ENCODE results near the gene KRT37. TPM values are rescaled to one million over a fixed set of nuclear protein-coding genes. Genes with fewer than 3 reads are reported as not detected.

The KRT37 gene
- total RNA-seq, 2 experiments from 2014 or later, result not detected

GRCh38 chr17:41456204-41456603 is 31.8 kb upstream of the KRT37 start:
- Mint-ChIP-seq H3K27me3 (peaks cover 3% of the 10 kb centered on the region), H3K9me3 (no peaks in the 10 kb centered on the region), H3K4me1 (ENCODE audit: low read depth) (no peaks in the 10 kb centered on the region), H3K27ac (no peak overlapping the region), H3K4me3 (no peak overlapping the region), H3K36me3 (ENCODE audit: low read depth) (no peaks in the 10 kb centered on the region)
- DNase-seq (no peak), ATAC-seq (ENCODE audit: poor library complexity) (no peak)
- Histone ChIP-seq H3K4me3 (ENCODE audit: low read length) (no peak overlapping the region), H3K27ac (ENCODE audit: low read depth in 1 of 2, low read length in 2 of 2) (no peak overlapping the region), H3K36me3 (ENCODE audit: insufficient read depth, low read length) (no peaks in the 10 kb centered on the region), H3K9me3 (ENCODE audit: control insufficient read depth in 1 of 2, insufficient read depth in 1 of 2, low read length in 2 of 2) (no peaks in the 10 kb centered on the region), H3K4me1 (ENCODE audit: insufficient read depth, low read length) (no peaks in the 10 kb centered on the region), H3K27me3 (ENCODE audit: control insufficient read depth in 1 of 2, insufficient read depth in 2 of 2, low read length in 2 of 2) (no peaks in the 10 kb centered on the region)
- ChIA-PET CTCF (no interaction called here), POLR2A (no interaction called here)
- no peak for TF ChIP-seq CTCF (IDR thresholded peaks at IDR 0.05)
- intact Hi-C loops (cut with DNase I, micrococcal nuclease), result no loop called here

GRCh38 chr17:41455236-41455635 is 30.9 kb upstream of the KRT37 start:
- no peak for ATAC-seq (ENCODE audit: poor library complexity)
- ChIA-PET POLR2A (no interaction called here), CTCF (no interaction called here)
- Histone ChIP-seq H3K27ac (ENCODE audit: low read depth in 1 of 2, low read length in 2 of 2) (no peak overlapping the region), H3K36me3 (ENCODE audit: insufficient read depth, low read length) (no peaks in the 10 kb centered on the region), H3K4me1 (ENCODE audit: insufficient read depth, low read length) (no peaks in the 10 kb centered on the region), H3K9me3 (ENCODE audit: control insufficient read depth in 1 of 2, insufficient read depth in 1 of 2, low read length in 2 of 2) (no peaks in the 10 kb centered on the region), H3K4me3 (ENCODE audit: low read length) (no peak overlapping the region), H3K27me3 (ENCODE audit: control insufficient read depth in 1 of 2, insufficient read depth in 2 of 2, low read length in 2 of 2) (no peaks in the 10 kb centered on the region)
- Mint-ChIP-seq H3K4me1 (ENCODE audit: low read depth) (no peaks in the 10 kb centered on the region), H3K27me3 (peaks cover 8% of the 10 kb centered on the region), H3K9me3 (no peaks in the 10 kb centered on the region), H3K27ac (no peak overlapping the region), H3K4me3 (no peak overlapping the region), H3K36me3 (ENCODE audit: low read depth) (no peaks in the 10 kb centered on the region)
- DNase-seq, result no peak
- intact Hi-C loops (cut with DNase I, micrococcal nuclease), result no loop called here
- TF ChIP-seq CTCF (IDR thresholded peaks at IDR 0.05), result no peak

- Histone ChIP-seq H3K36me3 (ENCODE audit: insufficient read depth, low read length) (no peaks in the 10 kb centered on the region), H3K27ac (ENCODE audit: low read depth in 1 of 2, low read length in 2 of 2) (no peak overlapping the region), H3K4me1 (ENCODE audit: insufficient read depth, low read length) (no peaks in the 10 kb centered on the region), H3K9me3 (ENCODE audit: control insufficient read depth in 1 of 2, insufficient read depth in 1 of 2, low read length in 2 of 2) (no peaks in the 10 kb centered on the region), H3K4me3 (ENCODE audit: low read length) (no peak overlapping the region), H3K27me3 (ENCODE audit: control insufficient read depth in 1 of 2, insufficient read depth in 2 of 2, low read length in 2 of 2) (no peaks in the 10 kb centered on the region)
- no peak for TF ChIP-seq CTCF (IDR thresholded peaks at IDR 0.05)
- Mint-ChIP-seq H3K4me1 (ENCODE audit: low read depth) (no peaks in the 10 kb centered on the region), H3K36me3 (ENCODE audit: low read depth) (no peaks in the 10 kb centered on the region), H3K27me3 (peaks cover 11% of the 10 kb centered on the region), H3K4me3 (no peak overlapping the region), H3K27ac (no peak overlapping the region), H3K9me3 (no peaks in the 10 kb centered on the region)
- POLR2A ChIA-PET, result no interaction called here
- CTCF ChIA-PET, result no interaction called here
- ATAC-seq (ENCODE audit: poor library complexity) (no peak), DNase-seq (no peak)
- intact Hi-C loops (cut with DNase I, micrococcal nuclease), result no loop called here
Measured at GRCh38 chr17:41453066-41453465, 28.7 kb upstream of the KRT37 start.
